HG02852 (cell line): ENCODE results near the gene FTO.

Experiments
- ATAC-seq: cut with Tn5 transposase; IDR thresholded peaks from one replicate; pipeline ENCODE4 v1.9.1; 2021; ENCODE audit warnings: mild to moderate bottlenecking, moderate library complexity; ENCODE audit not compliant: unreplicated experiment

The FTO gene

GRCh38 chr16:53989597-53989996 is 285.6 kb downstream of the FTO start:
- ATAC-seq = no peak

GRCh38 chr16:53991754-53992378 is 287.9 kb downstream of the FTO start:
- no peak for ATAC-seq

- ATAC-seq = no peak
Measured at GRCh38 chr16:53995378-53995777, 291.4 kb downstream of the FTO start.

GRCh38 chr16:53996961-53997360 is 293.0 kb downstream of the FTO start:
- no peak for ATAC-seq

- no peak for ATAC-seq
Measured at GRCh38 chr16:53998024-53998810, 294.3 kb downstream of the FTO start.

- no peak for ATAC-seq
Measured at GRCh38 chr16:53998966-53999522, 295.1 kb downstream of the FTO start.

GRCh38 chr16:53999841-54000240 is 295.9 kb downstream of the FTO start:
- no peak for ATAC-seq

- no peak for ATAC-seq
Measured at GRCh38 chr16:54000361-54000760, 296.4 kb downstream of the FTO start.

GRCh38 chr16:54006693-54007092 is 302.7 kb downstream of the FTO start:
- ATAC-seq = no peak

GRCh38 chr16:54007504-54007903 is 303.5 kb downstream of the FTO start:
- ATAC-seq = no peak

- ATAC-seq = no peak
Measured at GRCh38 chr16:54009464-54010176, 305.7 kb downstream of the FTO start.

- ATAC-seq = no peak
Measured at GRCh38 chr16:54015147-54015546, 311.2 kb downstream of the FTO start.

GRCh38 chr16:54022362-54022761 is 318.4 kb downstream of the FTO start:
- no peak for ATAC-seq

- no peak for ATAC-seq
Measured at GRCh38 chr16:54026456-54026855, 322.5 kb downstream of the FTO start.

- ATAC-seq = no peak
Measured at GRCh38 chr16:54027062-54027461, 323.1 kb downstream of the FTO start.

GRCh38 chr16:54027558-54027957 is 323.6 kb downstream of the FTO start:
- no peak for ATAC-seq

- no peak for ATAC-seq
Measured at GRCh38 chr16:54027995-54028394, 324.0 kb downstream of the FTO start.

- no peak for ATAC-seq
Measured at GRCh38 chr16:54030451-54030850, 326.5 kb downstream of the FTO start.

- no peak for ATAC-seq
Measured at GRCh38 chr16:54031107-54031760, 327.3 kb downstream of the FTO start.

- no peak for ATAC-seq
Measured at GRCh38 chr16:54033747-54034146, 329.8 kb downstream of the FTO start.

- no peak for ATAC-seq
Measured at GRCh38 chr16:54034684-54035083, 330.7 kb downstream of the FTO start.
